GM19452 (cell line): ENCODE results near the gene CPD.
A peak's percentile ranks its signal among the peaks of the same experiment; 100 is the strongest.
"Not testable (repeated sequence)": the region's sequence is repeated elsewhere in the genome, so short reads cannot be mapped to it uniquely, and the experiment has no call there.

Experiments used
- ATAC-seq: cut with Tn5 transposase; IDR thresholded peaks from one replicate; pipeline ENCODE4 v1.9.1; 2021; ENCODE audit not compliant: unreplicated experiment

The CPD gene

GRCh38 chr17:30424471-30424870 is 45.7 kb downstream of the CPD start:
- ATAC-seq: no peak

DNA sequence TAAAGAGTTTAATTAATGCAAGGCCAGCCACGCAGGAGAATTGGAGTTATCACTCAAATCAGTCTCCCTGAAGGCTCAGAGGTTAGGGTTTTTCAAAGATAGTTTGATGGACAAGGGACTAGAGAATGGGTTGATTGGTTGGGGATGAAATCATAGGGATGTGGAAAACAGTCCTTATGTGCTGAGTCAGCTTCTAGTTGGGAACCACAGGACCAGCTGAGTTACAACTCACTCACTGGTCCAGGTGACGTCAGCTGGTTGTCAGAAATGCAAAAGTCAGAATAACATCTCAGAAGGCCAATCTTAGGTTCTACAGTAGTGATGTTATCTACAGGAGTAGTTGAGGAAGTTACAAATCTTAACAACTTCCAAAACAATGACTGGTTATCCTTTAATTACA is 47.6 kb downstream of the CPD start:
- no peak for ATAC-seq

DNA sequence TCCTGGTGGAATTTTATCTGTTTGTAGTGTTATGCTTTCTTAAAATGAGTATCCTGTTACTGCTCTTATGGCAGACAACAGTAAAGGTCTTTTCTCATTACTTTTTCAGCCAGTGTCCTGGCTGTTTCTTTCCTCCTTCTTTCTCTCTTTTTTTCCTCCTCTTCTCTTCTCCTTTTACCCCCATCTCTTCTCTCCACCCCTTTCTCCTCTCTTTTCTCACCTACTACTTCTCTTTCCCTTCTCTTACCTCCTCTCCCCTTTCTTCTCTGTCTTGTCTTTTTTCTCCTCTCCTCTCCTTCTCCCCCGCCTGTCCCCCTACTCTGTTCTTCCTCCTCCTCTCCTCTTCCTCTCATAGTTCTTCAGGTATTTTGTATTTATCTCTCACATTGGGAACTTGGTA is 48.9 kb downstream of the CPD start:
- ATAC-seq: no peak

- ATAC-seq: no peak
These were observed 50.4 kb downstream of the CPD start for GRCh38 chr17:30429155-30429554.

GRCh38 chr17:30433514-30433913 is 54.8 kb downstream of the CPD start:
- ATAC-seq: no peak

DNA sequence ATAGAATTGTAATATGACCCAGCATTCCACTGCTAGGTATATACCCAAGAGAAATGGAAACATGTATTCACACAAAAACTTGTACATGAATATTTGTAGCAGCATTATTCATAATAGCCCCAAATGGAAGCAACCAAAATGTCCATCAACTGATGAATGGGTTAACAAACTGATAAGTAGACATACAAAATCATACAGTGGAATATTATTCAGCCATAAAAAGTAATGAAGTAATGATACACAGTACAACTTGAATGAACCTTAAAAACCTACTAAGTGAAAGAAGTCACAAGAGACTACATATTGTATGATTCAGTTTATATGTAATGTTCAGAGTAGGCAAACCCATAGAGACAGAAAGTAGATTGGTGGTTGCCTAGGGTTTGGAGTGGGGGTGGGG is 58.0 kb downstream of the CPD start:
- no peak for ATAC-seq

GRCh38 chr17:30443721-30444120 is 65.0 kb downstream of the CPD start:
- ATAC-seq: no peak

DNA sequence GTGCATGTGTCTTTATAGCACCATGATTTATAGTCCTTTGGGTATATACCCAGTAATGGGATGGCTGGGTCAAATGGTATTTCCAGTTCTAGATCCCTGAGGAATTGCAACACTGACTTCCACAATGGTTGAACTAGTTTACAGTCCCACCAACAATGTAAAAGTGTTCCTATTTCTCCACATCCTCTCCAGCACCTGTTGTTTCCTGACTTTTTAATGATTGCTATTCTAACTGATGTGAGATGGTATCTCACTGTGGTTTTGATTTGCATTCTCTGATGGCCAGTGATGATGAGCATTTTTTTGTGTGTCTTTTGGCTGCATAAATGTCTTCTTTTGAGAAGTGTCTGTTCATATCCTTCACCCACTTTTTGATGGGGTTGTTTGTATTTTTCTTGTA is 67.9 kb downstream of the CPD start:
- not testable (repeated sequence) for ATAC-seq

GRCh38 chr17:30449480-30449879 is 70.8 kb downstream of the CPD start:
- no peak for ATAC-seq

GRCh38 chr17:30450125-30451027 is 71.6 kb downstream of the CPD start:
- no peak for ATAC-seq

- no peak for ATAC-seq
These were observed 75.9 kb downstream of the CPD start for GRCh38 chr17:30454635-30455034.

GRCh38 chr17:30458371-30458770 is 79.6 kb downstream of the CPD start:
- ATAC-seq: no peak

GRCh38 chr17:30458797-30459413 is 80.2 kb downstream of the CPD start:
- not testable (repeated sequence) for ATAC-seq

DNA sequence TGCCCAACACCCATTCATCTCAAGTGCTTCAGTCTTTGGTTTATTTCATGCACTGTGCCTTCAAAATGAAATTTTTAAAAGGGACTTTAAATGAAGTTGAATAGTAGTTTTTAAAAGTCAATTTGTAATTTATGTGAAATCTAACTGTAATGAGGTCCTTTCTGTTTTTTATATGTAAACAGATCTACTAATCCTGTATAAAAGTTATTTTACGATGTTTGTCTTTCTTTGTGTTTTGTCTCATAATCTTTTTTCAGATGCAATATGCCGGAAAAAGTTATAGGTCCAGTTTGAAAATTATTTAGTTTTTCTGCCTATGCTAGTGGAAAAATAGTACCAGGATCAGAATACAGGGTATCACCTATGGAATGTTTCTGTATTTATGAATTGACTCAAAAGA is 89.7 kb downstream of the CPD start:
- no peak for ATAC-seq

GRCh38 chr17:30472238-30472890 is 93.6 kb downstream of the CPD start:
- ATAC-seq: no peak

DNA sequence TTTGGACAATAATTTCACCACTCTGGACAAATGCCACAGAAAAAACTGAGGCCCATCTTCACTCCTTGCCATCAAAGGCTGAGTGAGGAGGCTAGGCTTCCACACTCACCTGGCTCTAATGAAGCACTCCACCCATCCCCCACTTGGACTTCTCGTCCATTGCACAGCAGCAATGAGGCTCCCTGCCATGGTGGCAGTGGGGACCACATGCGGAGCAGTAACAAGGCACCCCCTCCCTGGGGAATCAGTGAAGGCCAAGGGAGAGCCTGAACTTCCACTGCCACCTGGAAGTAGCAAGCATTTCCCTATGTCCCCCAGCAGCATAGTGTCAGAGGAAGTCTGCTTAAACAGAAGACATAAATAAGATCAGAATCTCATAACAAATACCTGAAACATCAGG is 96.5 kb downstream of the CPD start:
- no peak for ATAC-seq

DNA sequence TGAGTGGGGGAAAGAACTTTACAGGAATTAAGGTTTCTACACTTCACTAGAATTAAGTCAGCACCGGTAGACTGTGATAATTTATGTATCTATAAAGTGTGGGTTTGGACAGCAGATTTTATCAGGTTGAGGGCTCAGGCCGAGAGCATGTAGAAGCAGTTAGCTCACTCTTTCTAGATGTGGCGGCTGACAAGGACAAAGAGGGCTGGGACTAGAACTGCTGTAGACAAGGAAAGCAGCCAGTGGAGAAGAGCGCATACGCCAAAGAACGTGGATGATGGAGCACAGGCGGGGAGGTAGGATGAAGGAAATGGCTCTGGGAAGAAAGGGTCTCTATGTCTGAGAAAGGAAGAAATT is 98.0 kb downstream of the CPD start:
- ATAC-seq: peak; percentile 16

- ATAC-seq: peak; percentile 92
These were observed 98.5 kb downstream of the CPD start, which contains the start of gene GOSR1 for GRCh38 chr17:30477083-30477773. Gene GOSR1 (plus strand): TSS chr17:30477408. CDS start chr17:30477434, 26 bp downstream.

DNA sequence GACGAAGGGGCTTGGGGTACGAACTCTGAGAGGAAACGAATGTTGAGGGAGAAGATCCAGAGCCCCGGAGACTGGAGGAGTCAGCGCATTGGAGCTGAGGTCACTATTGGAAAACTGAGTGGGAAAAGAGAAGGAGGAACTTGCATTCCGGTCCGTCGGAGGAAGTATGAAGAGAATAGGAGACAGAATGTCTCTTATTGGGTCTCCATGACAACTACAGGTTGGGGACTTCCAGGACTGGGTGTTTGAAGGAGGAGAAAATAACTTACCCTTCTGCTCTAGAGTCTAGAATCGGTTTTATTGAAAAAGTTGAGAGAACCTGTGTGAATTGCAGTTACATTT is 99.0 kb downstream of the CPD start:
- no peak for ATAC-seq

- ATAC-seq: no peak
These were observed 103.8 kb downstream of the CPD start for GRCh38 chr17:30482555-30482954.

GRCh38 chr17:30483159-30483558 is 104.4 kb downstream of the CPD start:
- ATAC-seq: no peak
